Vagina (tissue), 2 donors: ENCODE data around the gene CHRNA7. TPM values are rescaled to one million over a fixed set of nuclear protein-coding genes. Genes with fewer than 3 reads are reported as not detected.
A peak's percentile ranks its signal among the peaks of the same experiment; 100 is the strongest.

ENCODE experiments used
- DNase-seq, 2 donors: peaks; one replicate each; pipeline ENCODE4 v3.0.0-alpha.2; 2017; ENCODE audit errors: extremely low spot score in 2 of 2
- H3K27ac ChIP-seq: fragments of 200-600 bp; sonication (generic); one replicate; pipeline ENCODE4 v1.5.1; 2019
- H3K27me3 ChIP-seq: fragments of 200-600 bp; sonication (generic); one replicate; pipeline ENCODE4 v1.5.1; 2019
- H3K36me3 ChIP-seq, 2 donors: fragments of 200-600 bp; sonication (generic); one replicate each; pipeline ENCODE4 v1.5.1; 2017 to 2019
- H3K4me1 ChIP-seq: fragments of 200-600 bp; sonication (generic); one replicate; pipeline ENCODE4 v1.5.1; 2019
- H3K4me3 ChIP-seq, 2 donors: fragments of 200-600 bp; sonication (generic); 1 replicate in 1 of 2; 2 replicates in 1 of 2; pipeline ENCODE4 v1.5.1; 2016 to 2019
- H3K9me3 ChIP-seq: fragments of 200-600 bp; sonication (generic); one replicate; pipeline ENCODE4 v1.5.1; 2019
- POLR2A ChIP-seq, 2 donors: fragments of 450-650 bp; IDR thresholded peaks; one replicate each; pipeline ENCODE4 v1.6.1; 2017; ENCODE audit warnings: antibody characterized with exemption in 2 of 2, mild to moderate bottlenecking in 2 of 2, moderate library complexity in 2 of 2
- POLR2AphosphoS5 ChIP-seq, 2 donors: sonication (generic); formaldehyde crosslinking; IDR thresholded peaks; one replicate each; pipeline ENCODE4 v1.9.0; 2017; ENCODE audit warnings: antibody characterized with exemption in 2 of 2, mild to moderate bottlenecking in 2 of 2, low read depth in 1 of 2; ENCODE audit not compliant: insufficient read depth in 1 of 2
- intact Hi-C: fragments of 100-400 bp; cut with DNase I; formaldehyde crosslinking; loops from one replicate; pipeline ENCODE4 v1.15.1; 2023
- total RNA-seq: library from RNA; depleted of rRNA; stranded (reverse); fragments of >200 nt; gene quantifications from one replicate; pipeline ENCODE4 v1.2.3, GENCODE V29; 2016
- TF ChIP-seq, protein P1 (sequence below), 3 experiments: fragments of 450-650 bp in 2 of 3; fragments of 200-600 bp in 1 of 3; sonication (generic) in 1 of 3; IDR thresholded peaks; one replicate each; pipeline ENCODE4 v1.5.1; 2017 to 2019; ENCODE audit warnings: antibody characterized with exemption in 3 of 3, mild to moderate bottlenecking in 2 of 3, moderate library complexity in 2 of 3

The CHRNA7 gene
- total RNA-seq, 1 donor from 2014 or later: 10.1 TPM

DNA sequence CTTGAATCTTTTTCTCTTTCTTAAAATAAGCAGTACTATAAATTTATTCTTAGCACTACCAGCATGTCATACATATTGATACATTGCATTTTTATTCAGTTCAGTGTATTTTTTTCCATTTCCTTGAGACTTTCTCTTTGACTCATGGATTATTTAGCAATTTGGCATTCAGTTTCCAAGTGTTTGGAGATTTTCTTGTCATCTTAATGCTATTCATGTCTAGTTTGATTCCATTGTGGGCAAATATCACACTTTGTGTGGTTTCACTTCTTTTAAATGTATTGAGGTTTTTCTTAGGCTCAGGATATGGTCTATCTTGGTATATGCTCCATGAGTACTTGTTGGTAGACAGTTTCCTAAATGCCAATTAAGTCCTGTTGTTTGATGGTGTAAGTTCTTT is 99.5 kb downstream of the CHRNA7 start:
- no peak for DNase-seq
- Histone ChIP-seq H3K36me3 (no peaks in the 10 kb centered on the region), H3K9me3 (no peaks in the 10 kb centered on the region), H3K27ac (no peak overlapping the region), H3K27me3 (no peaks in the 10 kb centered on the region), H3K4me3 (no peak overlapping the region), H3K4me1 (no peaks in the 10 kb centered on the region)
- no peak for TF ChIP-seq POLR2A (IDR thresholded peaks at IDR 0.05)
- no peak for TF ChIP-seq POLR2AphosphoS5 (IDR thresholded peaks at IDR 0.05; ENCODE audit: insufficient read depth in 1 of 2, low read depth in 1 of 2)
- TF ChIP-seq, protein P1, sequence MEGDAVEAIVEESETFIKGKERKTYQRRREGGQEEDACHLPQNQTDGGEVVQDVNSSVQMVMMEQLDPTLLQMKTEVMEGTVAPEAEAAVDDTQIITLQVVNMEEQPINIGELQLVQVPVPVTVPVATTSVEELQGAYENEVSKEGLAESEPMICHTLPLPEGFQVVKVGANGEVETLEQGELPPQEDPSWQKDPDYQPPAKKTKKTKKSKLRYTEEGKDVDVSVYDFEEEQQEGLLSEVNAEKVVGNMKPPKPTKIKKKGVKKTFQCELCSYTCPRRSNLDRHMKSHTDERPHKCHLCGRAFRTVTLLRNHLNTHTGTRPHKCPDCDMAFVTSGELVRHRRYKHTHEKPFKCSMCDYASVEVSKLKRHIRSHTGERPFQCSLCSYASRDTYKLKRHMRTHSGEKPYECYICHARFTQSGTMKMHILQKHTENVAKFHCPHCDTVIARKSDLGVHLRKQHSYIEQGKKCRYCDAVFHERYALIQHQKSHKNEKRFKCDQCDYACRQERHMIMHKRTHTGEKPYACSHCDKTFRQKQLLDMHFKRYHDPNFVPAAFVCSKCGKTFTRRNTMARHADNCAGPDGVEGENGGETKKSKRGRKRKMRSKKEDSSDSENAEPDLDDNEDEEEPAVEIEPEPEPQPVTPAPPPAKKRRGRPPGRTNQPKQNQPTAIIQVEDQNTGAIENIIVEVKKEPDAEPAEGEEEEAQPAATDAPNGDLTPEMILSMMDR (IDR thresholded peaks at IDR 0.05): no peak
- intact Hi-C loops: no loop called here

DNA sequence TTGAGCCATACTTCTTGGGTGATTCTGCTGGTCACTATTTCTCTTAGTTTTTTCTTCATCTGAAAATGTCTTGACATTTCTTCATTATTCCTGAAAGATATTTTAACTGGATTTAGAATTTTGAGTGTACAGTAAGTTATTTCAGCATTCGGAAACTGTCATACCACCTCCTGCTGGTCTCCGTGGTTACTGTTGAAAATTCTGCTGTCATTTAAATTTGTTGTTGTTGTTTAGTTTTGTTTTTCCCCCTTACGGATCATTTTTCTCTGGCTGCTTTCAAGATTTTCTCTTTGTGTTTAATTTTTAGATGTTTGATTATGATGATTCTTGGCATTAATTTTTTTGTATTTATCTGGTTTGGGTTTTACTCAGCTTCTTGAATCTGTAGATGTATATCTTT is 100.5 kb downstream of the CHRNA7 start:
- H3K27ac ChIP-seq: no peak overlapping the region
- no peaks in the 10 kb centered on the region for H3K36me3 ChIP-seq
- TF ChIP-seq, protein P1 (IDR thresholded peaks at IDR 0.05): no peak
- TF ChIP-seq POLR2AphosphoS5 (IDR thresholded peaks at IDR 0.05; ENCODE audit: insufficient read depth in 1 of 2, low read depth in 1 of 2) (no peak), POLR2A (IDR thresholded peaks at IDR 0.05) (no peak)
- no peak overlapping the region for H3K4me3 ChIP-seq
- H3K9me3 ChIP-seq: no peaks in the 10 kb centered on the region
- no peaks in the 10 kb centered on the region for H3K27me3 ChIP-seq
- no peak for DNase-seq
- no peaks in the 10 kb centered on the region for H3K4me1 ChIP-seq
- intact Hi-C loops: no loop called here

DNA sequence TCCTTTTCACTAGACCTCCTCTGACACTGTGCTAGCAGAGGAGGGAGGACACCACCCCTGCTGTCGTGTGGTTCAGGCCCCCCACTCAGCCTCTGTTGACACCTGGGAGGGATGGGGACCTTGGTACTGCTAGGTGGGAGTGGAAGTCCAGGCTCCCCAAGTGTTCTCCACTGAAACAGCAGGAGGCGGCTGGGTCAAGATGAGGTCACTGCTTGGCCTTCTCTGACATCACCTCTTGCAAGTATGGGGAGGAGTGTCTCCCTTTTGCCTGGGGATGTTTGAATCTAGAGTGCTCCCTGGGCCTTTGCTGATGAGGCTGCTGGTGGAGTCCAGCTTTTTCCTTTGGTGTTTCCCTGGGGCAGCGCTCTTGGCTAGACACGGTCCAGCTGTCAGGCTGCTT is 101.5 kb downstream of the CHRNA7 start:
- H3K4me1 ChIP-seq: no peaks in the 10 kb centered on the region
- intact Hi-C loops: no loop called here
- no peaks in the 10 kb centered on the region for H3K9me3 ChIP-seq
- H3K27ac ChIP-seq: no peak overlapping the region
- H3K36me3 ChIP-seq: no peaks in the 10 kb centered on the region
- TF ChIP-seq POLR2A (IDR thresholded peaks at IDR 0.05) (no peak), POLR2AphosphoS5 (IDR thresholded peaks at IDR 0.05; ENCODE audit: insufficient read depth in 1 of 2, low read depth in 1 of 2) (no peak)
- TF ChIP-seq, protein P1 (IDR thresholded peaks at IDR 0.05): no peak
- H3K27me3 ChIP-seq: no peaks in the 10 kb centered on the region
- no peak overlapping the region for H3K4me3 ChIP-seq
- DNase-seq: peak in 1 of 2 donors; percentile 77

DNA sequence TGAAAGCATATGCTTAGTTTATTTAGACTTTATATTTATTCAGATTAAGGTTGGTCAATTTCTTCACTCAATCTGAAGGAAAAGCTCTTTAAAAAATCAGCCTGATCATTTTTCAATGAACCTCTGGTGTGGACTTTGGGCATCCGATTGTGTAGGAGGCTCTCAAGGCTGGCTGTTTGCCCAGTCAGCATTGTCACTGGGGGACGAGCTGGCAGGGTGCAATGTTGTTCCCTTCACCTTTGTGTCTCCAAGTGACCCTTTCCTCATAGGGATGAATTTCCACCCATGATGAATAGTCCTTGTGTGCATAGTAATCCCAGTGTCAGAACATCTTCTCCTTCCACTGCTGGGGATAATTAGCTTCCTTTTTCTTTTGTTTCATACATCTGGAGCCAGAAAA is 102.5 kb downstream of the CHRNA7 start:
- intact Hi-C loops: no loop called here
- H3K27ac ChIP-seq: no peak overlapping the region
- H3K36me3 ChIP-seq: no peaks in the 10 kb centered on the region
- H3K9me3 ChIP-seq: no peaks in the 10 kb centered on the region
- DNase-seq: no peak
- no peak overlapping the region for H3K4me3 ChIP-seq
- no peaks in the 10 kb centered on the region for H3K27me3 ChIP-seq
- TF ChIP-seq POLR2AphosphoS5 (IDR thresholded peaks at IDR 0.05; ENCODE audit: insufficient read depth in 1 of 2, low read depth in 1 of 2) (no peak), POLR2A (IDR thresholded peaks at IDR 0.05) (no peak)
- TF ChIP-seq, protein P1 (IDR thresholded peaks at IDR 0.05): no peak
- no peaks in the 10 kb centered on the region for H3K4me1 ChIP-seq

GRCh38 chr15:32134842-32135241 is 104.5 kb downstream of the CHRNA7 start:
- Histone ChIP-seq H3K4me3 (no peak overlapping the region), H3K27me3 (no peaks in the 10 kb centered on the region), H3K4me1 (no peaks in the 10 kb centered on the region), H3K36me3 (no peaks in the 10 kb centered on the region), H3K9me3 (no peaks in the 10 kb centered on the region), H3K27ac (no peak overlapping the region)
- TF ChIP-seq POLR2AphosphoS5 (IDR thresholded peaks at IDR 0.05; ENCODE audit: insufficient read depth in 1 of 2, low read depth in 1 of 2): no peak
- TF ChIP-seq, protein P1 (IDR thresholded peaks at IDR 0.05): no peak
- TF ChIP-seq POLR2A (IDR thresholded peaks at IDR 0.05): no peak
- intact Hi-C loops: no loop called here
- DNase-seq: no peak
